T-helper 22 cell (primary cell): ENCODE data around the gene PCDH19.

ENCODE experiments used
- DNase-seq: peaks from one replicate; pipeline ENCODE4 v3.0.0-alpha.2; 2020; ENCODE audit warnings: low read depth

PCDH19 gene

GRCh38 chrX:100297728-100298127 is 112.3 kb downstream of the PCDH19 start:
- DNase-seq, result no peak

GRCh38 chrX:100296183-100296753 is 113.8 kb downstream of the PCDH19 start:
- no peak for DNase-seq

- no peak for DNase-seq
Measured at GRCh38 chrX:100294965-100295364, 115.1 kb downstream of the PCDH19 start.

- DNase-seq, result no peak
Measured at GRCh38 chrX:100289066-100289558, 121.0 kb downstream of the PCDH19 start.

- DNase-seq, result no peak
Measured at GRCh38 chrX:100277231-100277630, 132.8 kb downstream of the PCDH19 start.

GRCh38 chrX:100274916-100275315 is 135.2 kb downstream of the PCDH19 start:
- no peak for DNase-seq

- DNase-seq, result no peak
Measured at GRCh38 chrX:100265179-100265578, 144.9 kb downstream of the PCDH19 start.

- DNase-seq, result no peak
Measured at GRCh38 chrX:100264200-100264599, 145.9 kb downstream of the PCDH19 start.

- DNase-seq, result no peak
Measured at GRCh38 chrX:100263650-100264049, 146.4 kb downstream of the PCDH19 start.

GRCh38 chrX:100248885-100249493 is 161.1 kb downstream of the PCDH19 start:
- DNase-seq, result no peak

GRCh38 chrX:100247826-100248225 is 162.2 kb downstream of the PCDH19 start:
- DNase-seq, result no peak

GRCh38 chrX:100244681-100245080 is 165.4 kb downstream of the PCDH19 start:
- DNase-seq, result no peak
